NT2/D1 (cell line): ENCODE results near the gene RAI1.

Experiments used
- DNase-seq: peaks from one replicate; pipeline ENCODE4 v3.0.0-alpha.2; 2011; ENCODE audit warnings: low read depth, low spot score
- H3K27me3 ChIP-seq: 2 replicates; pipeline ENCODE4 v1.6.0; 2011; ENCODE audit warnings: mild to moderate bottlenecking; ENCODE audit not compliant: insufficient read length, insufficient read depth
- H3K36me3 ChIP-seq: 2 replicates; pipeline ENCODE4 v1.6.1; 2011; ENCODE audit warnings: mild to moderate bottlenecking, low read length, mixed read lengths; ENCODE audit not compliant: insufficient read depth, insufficient read length
- H3K4me1 ChIP-seq: 2 replicates; pipeline ENCODE4 v1.5.1; 2011; ENCODE audit not compliant: insufficient read depth, insufficient read length
- H3K4me3 ChIP-seq: 2 replicates; pipeline ENCODE4 v1.5.1; 2011; ENCODE audit warnings: low read depth; ENCODE audit not compliant: insufficient read length
- H3K9ac ChIP-seq: 2 replicates; pipeline ENCODE4 v1.6.0; 2011; ENCODE audit warnings: low read depth; ENCODE audit not compliant: insufficient read length
- H3K9me3 ChIP-seq: 2 replicates; pipeline ENCODE4 v1.5.1; 2011; ENCODE audit warnings: mild to moderate bottlenecking, low read length; ENCODE audit not compliant: insufficient read depth
- SUZ12 ChIP-seq: IDR thresholded peaks from 2 replicates; pipeline ENCODE4 v1.6.1; 2011; ENCODE audit not compliant: insufficient read length, insufficient read depth; ENCODE audit errors: extremely low read depth
- YY1 ChIP-seq: IDR thresholded peaks from 2 replicates; pipeline ENCODE4 v1.6.1; 2011; ENCODE audit not compliant: insufficient read length, insufficient read depth
- ZNF274 ChIP-seq: IDR thresholded peaks from 2 replicates; pipeline ENCODE4 v1.6.1; 2011; ENCODE audit warnings: mild to moderate bottlenecking, low read depth, low read length

The RAI1 gene

DNA sequence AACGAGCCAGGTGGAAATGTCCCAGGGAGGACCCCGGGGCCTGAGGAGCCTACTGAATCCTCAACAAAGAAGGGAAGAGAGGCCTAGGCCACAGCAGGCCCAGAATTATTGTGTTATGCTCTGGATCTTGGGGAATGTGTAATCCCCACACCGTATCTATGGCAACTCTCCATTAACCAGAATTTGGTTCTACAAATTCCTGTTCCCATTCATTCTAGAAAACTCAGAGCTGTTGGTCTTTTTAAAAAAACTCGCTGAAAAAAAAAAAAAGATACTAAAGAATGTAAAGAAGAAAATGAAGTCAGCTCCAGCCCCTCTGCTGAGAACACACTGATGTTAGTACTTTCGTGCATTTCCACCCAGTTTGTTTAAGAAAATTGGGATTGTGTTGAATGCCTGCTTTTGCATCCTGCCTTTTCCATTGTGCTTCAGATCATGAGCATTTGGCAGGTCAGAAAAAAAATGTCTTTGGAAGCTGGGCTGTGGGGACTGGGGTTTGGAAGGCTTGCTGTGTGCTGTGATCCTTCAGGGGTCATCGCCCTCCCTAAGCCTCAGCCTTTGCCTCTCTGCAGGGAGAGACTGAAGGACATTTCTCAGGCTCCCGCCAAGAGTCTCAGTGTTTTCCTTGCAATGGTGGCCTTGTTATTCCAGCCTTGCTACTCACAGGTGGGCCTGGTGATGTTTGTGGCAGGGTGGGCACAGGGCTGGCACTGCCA is 86.1 kb downstream of the RAI1 start:
- TF ChIP-seq YY1 (no peak), SUZ12 (no peak), ZNF274 (no peak)
- no peaks in the 10 kb centered on the region for H3K27me3 ChIP-seq
- H3K4me1 ChIP-seq: peaks cover 16% of the 10 kb centered on the region
- H3K4me3 ChIP-seq: no peak overlapping the region
- DNase-seq: no peak
- no peak overlapping the region for H3K9ac ChIP-seq
- H3K36me3 ChIP-seq: peaks cover 5% of the 10 kb centered on the region
- H3K9me3 ChIP-seq: no peaks in the 10 kb centered on the region

DNA sequence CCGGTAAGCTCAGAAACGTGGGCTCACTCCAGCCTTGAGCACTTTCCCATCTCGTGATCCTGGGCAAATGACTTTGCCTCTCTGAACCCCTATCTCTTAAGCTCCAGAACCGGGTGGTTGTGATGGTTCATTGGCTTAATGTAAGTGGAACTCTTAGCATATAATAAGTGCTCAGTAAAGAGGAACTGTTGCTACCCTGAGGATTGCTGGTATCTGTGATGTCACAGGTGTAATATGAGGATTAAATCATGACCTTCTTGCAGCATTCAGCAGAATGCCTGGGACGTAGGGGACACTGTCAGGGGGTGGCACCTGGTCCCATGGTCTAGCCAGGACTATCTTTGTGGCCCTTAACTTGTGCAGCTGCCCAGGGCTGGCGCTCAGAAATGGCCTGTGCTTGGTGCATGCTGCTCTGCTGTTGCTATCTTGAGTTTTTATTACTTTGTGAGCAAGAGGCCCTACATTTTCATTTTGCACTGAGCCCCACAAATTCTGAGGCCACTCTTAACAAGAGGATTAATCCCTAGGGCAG is 86.7 kb downstream of the RAI1 start:
- Histone ChIP-seq H3K4me3 (no peak overlapping the region), H3K4me1 (peaks cover 16% of the 10 kb centered on the region)

GRCh38 chr17:17768424-17769088 is 87.3 kb downstream of the RAI1 start:
- Histone ChIP-seq H3K9me3 (no peaks in the 10 kb centered on the region), H3K36me3 (peaks cover 5% of the 10 kb centered on the region), H3K4me1 (peaks cover 12% of the 10 kb centered on the region), H3K9ac (no peak overlapping the region), H3K27me3 (no peaks in the 10 kb centered on the region), H3K4me3 (no peak overlapping the region)
- TF ChIP-seq ZNF274 (no peak), SUZ12 (no peak), YY1 (no peak)
- DNase-seq: no peak

More for the DNA sequence above, 86.7 kb downstream of the RAI1 start:
- H3K27me3 ChIP-seq: no peaks in the 10 kb centered on the region
- H3K9me3 ChIP-seq: no peaks in the 10 kb centered on the region
- H3K36me3 ChIP-seq: peaks cover 5% of the 10 kb centered on the region
- TF ChIP-seq YY1 (no peak), ZNF274 (no peak), SUZ12 (no peak)
- no peak for DNase-seq
- H3K9ac ChIP-seq: no peak overlapping the region

GRCh38 chr17:17769869-17770631 is 88.8 kb downstream of the RAI1 start:
- H3K9me3 ChIP-seq: no peaks in the 10 kb centered on the region
- no peak overlapping the region for H3K4me3 ChIP-seq
- no peaks in the 10 kb centered on the region for H3K27me3 ChIP-seq
- H3K36me3 ChIP-seq: peaks cover 4% of the 10 kb centered on the region
- TF ChIP-seq SUZ12 (no peak), YY1 (no peak), ZNF274 (no peak)
- no peak overlapping the region for H3K9ac ChIP-seq
- peaks cover 14% of the 10 kb centered on the region for H3K4me1 ChIP-seq
- no peak for DNase-seq

- no peak for DNase-seq
- H3K9ac ChIP-seq: no peak overlapping the region
- no peaks in the 10 kb centered on the region for H3K9me3 ChIP-seq
- H3K4me1 ChIP-seq: peaks cover 14% of the 10 kb centered on the region
- no peak overlapping the region for H3K4me3 ChIP-seq
- H3K36me3 ChIP-seq: no peaks in the 10 kb centered on the region
- H3K27me3 ChIP-seq: no peaks in the 10 kb centered on the region
- no peak for TF ChIP-seq YY1
- no peak for TF ChIP-seq ZNF274
- TF ChIP-seq SUZ12: no peak
Measured at GRCh38 chr17:17770632-17771044, 89.4 kb downstream of the RAI1 start.

GRCh38 chr17:17771498-17772201 is 90.4 kb downstream of the RAI1 start:
- Histone ChIP-seq H3K4me3 (no peak overlapping the region), H3K27me3 (no peaks in the 10 kb centered on the region), H3K9me3 (no peaks in the 10 kb centered on the region), H3K9ac (no peak overlapping the region), H3K36me3 (no peaks in the 10 kb centered on the region), H3K4me1 (peaks cover 14% of the 10 kb centered on the region)
- no peak for TF ChIP-seq ZNF274
- no peak for TF ChIP-seq YY1
- no peak for TF ChIP-seq SUZ12
- DNase-seq: no peak

GRCh38 chr17:17772231-17772630 is 91.0 kb downstream of the RAI1 start:
- Histone ChIP-seq H3K27me3 (no peaks in the 10 kb centered on the region), H3K36me3 (no peaks in the 10 kb centered on the region), H3K4me3 (no peak overlapping the region), H3K4me1 (peaks cover 14% of the 10 kb centered on the region), H3K9ac (no peak overlapping the region), H3K9me3 (no peaks in the 10 kb centered on the region)
- no peak for TF ChIP-seq SUZ12
- TF ChIP-seq ZNF274: no peak
- no peak for TF ChIP-seq YY1
- no peak for DNase-seq
